Thyroid gland (tissue), 4 donors: ENCODE results near the gene SNAPC1.
"Not testable (repeated sequence)": the region's sequence is repeated elsewhere in the genome, so short reads cannot be mapped to it uniquely, and the experiment has no call there.

Experiments used
- POLR2A ChIP-seq, 2 donors: fragments of 450-650 bp; IDR thresholded peaks; one replicate each; pipeline ENCODE4 v1.6.1; 2017; ENCODE audit warnings: antibody characterized with exemption in 2 of 2, mild to moderate bottlenecking in 2 of 2, moderate library complexity in 1 of 2
- TF ChIP-seq, protein P1 (sequence below), 6 experiments: fragments of 200-600 bp in 3 of 6; fragments of 450-650 bp in 3 of 6; sonication (generic) in 3 of 6; IDR thresholded peaks; one replicate each; pipeline ENCODE4 v1.5.1; 2016 to 2019; ENCODE audit warnings: antibody characterized with exemption in 6 of 6, mild to moderate bottlenecking in 2 of 6, inconsistent platforms in 1 of 6, moderate library complexity in 1 of 6

DNA sequence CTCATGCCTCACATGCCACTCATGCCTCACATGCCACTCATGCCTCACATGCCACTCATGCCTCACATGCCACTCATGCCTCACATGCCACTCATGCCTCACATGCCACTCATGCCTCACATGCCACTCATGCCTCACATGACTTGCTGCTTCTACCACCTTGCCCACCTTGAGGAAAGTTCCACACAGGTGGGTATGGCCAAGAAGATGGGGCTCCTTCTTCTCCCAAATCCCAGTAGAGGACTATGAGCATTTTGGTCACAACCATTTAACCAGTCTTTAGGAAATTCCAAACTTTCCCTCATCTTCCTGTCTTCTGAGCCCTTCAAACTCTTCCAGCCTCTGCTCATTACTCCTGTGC lies 6.9 kb upstream of the SNAPC1 start:
- TF ChIP-seq, protein P1, sequence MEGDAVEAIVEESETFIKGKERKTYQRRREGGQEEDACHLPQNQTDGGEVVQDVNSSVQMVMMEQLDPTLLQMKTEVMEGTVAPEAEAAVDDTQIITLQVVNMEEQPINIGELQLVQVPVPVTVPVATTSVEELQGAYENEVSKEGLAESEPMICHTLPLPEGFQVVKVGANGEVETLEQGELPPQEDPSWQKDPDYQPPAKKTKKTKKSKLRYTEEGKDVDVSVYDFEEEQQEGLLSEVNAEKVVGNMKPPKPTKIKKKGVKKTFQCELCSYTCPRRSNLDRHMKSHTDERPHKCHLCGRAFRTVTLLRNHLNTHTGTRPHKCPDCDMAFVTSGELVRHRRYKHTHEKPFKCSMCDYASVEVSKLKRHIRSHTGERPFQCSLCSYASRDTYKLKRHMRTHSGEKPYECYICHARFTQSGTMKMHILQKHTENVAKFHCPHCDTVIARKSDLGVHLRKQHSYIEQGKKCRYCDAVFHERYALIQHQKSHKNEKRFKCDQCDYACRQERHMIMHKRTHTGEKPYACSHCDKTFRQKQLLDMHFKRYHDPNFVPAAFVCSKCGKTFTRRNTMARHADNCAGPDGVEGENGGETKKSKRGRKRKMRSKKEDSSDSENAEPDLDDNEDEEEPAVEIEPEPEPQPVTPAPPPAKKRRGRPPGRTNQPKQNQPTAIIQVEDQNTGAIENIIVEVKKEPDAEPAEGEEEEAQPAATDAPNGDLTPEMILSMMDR (IDR thresholded peaks at IDR 0.05): not testable (repeated sequence)
- not testable (repeated sequence) for TF ChIP-seq POLR2A (IDR thresholded peaks at IDR 0.05)
